GM21526 (cell line): ENCODE data around the gene VAMP3.

Source experiments
- ATAC-seq: cut with Tn5 transposase; IDR thresholded peaks from one replicate; pipeline ENCODE4 v1.9.1; 2021; ENCODE audit warnings: moderate library complexity; ENCODE audit not compliant: unreplicated experiment, low FRiP score

VAMP3 gene

DNA sequence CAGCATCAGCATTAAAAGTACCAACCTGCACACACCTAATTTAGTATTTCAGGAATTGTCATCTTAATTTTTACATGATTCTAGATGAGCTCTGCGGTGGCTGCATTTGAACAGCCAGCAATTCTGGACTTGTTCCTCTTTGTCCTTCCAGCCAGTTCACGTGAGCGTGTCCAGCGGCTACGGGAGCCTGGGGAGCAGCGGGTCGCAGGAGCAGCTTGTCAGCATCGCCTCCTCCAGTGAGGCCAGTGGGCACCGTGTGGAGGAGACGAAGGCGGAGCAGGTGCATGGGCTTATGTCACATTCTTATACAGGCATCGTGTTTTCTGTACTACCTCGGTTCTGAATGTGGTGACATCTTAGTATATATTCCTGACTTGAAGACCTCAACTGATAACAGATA, 38.6 kb downstream of the VAMP3 start:
- no peak for ATAC-seq

DNA sequence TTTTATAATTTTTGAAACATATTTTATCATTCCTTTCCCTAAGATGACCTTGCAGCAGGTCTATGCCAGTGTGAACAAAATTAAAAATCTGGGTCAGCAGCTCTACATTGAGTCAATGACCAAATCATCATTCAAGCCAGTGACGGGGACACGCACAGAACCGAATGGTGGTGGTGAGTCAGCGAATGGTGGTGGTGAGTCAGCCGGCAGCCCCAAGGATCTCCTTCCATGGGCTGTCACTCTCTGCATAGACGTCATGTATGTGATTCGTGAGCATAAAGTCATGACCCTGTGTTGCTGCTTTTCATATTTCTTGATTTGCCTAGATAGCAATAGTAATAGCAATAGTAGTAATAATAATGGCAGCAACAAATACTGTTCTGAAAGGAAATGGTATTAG, 39.3 kb downstream of the VAMP3 start:
- ATAC-seq, result no peak

DNA sequence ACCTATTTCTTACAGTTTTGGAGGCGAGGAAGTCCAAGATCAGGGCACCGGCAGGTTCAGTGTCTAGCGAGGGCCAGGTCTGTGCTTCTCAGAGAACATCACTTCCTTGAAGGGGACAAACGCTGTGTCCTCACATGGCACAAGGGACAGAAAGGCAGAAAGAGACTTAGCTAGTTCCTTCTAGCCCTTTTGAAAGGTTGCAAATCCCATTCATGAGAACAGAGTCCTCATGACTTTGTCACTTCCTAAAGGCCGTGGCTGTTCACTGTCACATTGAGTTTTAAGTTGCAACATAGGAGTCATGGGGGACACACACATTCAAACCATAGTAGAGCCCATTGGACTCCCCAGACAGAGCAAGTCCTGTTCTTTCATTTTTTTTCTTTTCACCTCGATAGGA, 40.4 kb downstream of the VAMP3 start:
- ATAC-seq, result no peak

DNA sequence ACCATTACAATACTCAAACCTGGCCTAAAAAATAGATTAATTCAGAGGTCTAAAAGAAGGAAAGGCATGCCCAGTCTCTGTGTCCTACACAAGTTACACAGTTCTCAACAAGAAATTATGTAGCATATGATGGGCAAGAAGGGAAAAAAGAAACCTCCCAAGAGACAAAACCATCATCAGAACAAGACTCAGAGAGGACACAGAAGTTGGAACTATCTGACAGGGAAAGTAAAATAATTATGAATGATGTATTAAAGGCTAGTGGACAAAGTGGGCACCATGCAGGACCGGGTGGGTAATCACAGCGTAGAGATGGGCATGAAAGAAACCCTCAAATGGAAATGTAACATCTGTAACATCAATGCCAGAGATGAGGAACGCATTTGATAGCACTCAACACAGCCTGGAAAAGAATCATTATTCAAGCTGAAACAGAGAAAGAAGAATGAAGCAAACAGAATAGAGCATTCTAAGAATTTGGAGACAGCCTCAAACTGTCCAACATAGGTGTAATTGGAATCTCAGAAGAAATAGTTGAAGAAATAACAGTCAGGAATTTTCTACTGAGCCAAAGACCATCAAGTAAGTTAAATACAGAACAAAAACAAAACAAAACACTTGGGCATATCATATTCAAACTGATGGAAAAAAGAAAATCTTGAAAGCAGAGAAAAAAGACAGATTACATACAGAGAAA, 42.7 kb downstream of the VAMP3 start:
- no peak for ATAC-seq

DNA sequence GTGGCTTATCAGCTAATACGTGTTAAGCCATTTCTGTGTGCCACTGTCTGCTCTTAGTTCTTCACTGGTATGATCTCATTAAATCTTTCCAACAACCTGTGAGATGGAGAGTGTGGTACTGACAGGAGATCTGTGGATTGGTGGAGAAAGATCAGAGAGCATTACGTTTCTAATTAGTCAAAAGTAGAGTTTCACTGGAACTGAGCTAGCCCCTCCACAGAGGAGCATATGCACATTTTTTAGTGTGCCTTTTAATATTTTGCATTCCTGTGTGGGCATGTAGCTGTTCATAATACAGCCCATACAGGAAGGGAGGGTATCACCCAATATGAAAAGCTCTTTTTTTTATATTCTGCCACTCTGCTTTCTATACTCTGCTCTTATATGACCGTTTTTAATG, 50.2 kb downstream of the VAMP3 start:
- no peak for ATAC-seq

DNA sequence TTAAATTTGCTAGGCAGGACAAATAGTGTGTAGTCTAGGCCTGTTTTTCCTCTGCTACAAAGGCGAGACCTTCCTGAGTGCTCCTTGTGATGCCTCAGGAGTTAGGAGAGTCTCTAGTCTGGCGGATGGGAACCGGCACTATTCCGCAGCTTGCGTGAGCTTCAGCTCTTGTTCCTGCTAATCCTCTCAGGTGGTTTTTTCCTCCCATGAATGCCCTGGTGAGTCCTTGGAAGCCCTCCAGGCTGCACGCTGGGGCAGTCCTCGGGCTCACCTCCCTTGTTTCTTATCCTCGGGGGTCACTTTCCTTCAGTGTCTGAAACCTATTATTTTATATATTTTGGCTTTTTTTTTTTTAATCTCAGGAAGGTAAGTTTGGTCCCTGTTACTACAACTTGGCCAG, 53.6 kb downstream of the VAMP3 start:
- ATAC-seq, result no peak

DNA sequence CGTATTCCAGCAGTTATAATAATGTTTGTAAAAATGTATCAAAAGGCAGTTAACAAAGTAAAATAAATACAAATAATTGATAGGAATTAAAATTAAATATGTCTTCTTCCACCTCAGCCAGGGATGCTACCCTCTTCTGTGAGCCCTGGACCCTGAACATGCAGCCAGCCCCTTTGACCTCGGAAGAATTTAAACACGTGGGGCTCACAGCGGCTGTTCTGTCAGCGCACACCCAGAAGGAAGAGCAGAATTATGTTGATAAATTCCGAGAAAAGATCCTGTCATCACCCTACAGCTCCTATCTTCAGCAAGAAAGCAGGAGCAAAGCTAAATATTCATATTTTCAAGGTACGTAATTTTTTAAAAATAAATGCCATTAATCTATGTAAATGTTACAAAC, 55.3 kb downstream of the VAMP3 start:
- no peak for ATAC-seq

DNA sequence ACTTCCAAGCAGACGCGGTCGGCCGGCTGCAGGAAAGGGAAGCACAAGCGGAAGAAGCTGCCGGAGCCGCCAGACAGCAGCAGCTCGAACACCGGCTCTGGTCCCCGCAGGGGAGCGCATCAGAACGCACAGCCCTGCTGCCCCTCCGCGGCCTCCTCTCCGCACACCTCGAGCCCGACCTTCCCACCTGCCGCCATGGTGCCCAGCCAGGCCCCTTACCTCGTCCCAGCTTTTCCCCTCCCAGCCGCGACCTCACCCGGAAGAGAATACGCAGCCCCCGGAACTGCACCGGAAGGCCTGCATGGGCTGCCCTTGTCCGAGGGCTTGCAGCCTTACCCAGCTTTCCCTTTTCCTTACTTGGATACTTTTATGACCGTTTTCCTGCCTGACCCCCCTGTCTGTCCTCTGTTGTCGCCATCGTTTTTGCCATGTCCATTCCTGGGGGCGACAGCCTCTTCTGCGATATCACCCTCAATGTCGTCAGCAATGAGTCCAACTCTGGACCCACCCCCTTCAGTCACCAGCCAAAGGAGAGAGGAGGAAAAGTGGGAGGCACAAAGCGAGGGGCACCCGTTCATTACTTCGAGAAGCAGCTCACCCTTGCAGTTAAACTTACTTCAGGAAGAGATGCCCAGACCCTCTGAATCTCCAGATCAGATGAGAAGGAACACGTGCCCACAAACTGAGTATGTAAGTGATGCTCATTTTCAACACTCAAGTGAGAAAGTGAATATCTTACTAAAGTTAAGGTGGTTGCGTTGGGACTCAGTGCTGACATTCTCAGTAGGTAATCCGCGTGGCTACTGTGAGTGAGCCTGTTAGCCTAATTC, 56.2 kb downstream of the VAMP3 start:
- ATAC-seq, result no peak
